Neural cell (in vitro differentiated cells): ENCODE results near the gene PCDH15. TPM values are rescaled to one million over a fixed set of nuclear protein-coding genes. Genes with fewer than 3 reads are reported as not detected.

Experiments used
- H2AFZ ChIP-seq: fragments of 200-600, 300-800 bp; sonication (generic), shearing (Covaris generic); 2 replicates; pipeline ENCODE4 v1.6.0; 2014; ENCODE audit warnings: low read depth, mild to moderate bottlenecking, antibody characterized with exemption, low read length, moderate library complexity
- H3F3A ChIP-seq: fragments of 200-600 bp; shearing (Covaris generic); 2 replicates; pipeline ENCODE4 v1.6.1; 2016; ENCODE audit warnings: mild to moderate bottlenecking, moderate library complexity, mixed read lengths, antibody characterized with exemption, low read length; ENCODE audit not compliant: insufficient read depth, poor library complexity, severe bottlenecking
- H3K27ac ChIP-seq: fragments of 200-600, 300-800 bp; sonication (generic), shearing (Covaris generic); 2 replicates; pipeline ENCODE4 v1.5.1; 2014; ENCODE audit warnings: mild to moderate bottlenecking, low read length, moderate library complexity
- H3K27me3 ChIP-seq: fragments of 300-800, 200-600 bp; sonication (generic), shearing (Covaris generic); 2 replicates; pipeline ENCODE4 v1.6.0; 2014; ENCODE audit warnings: mild to moderate bottlenecking, low read depth, low read length, moderate library complexity; ENCODE audit not compliant: insufficient read depth
- H3K36me3 ChIP-seq: fragments of 300-800, 200-600 bp; sonication (generic), shearing (Covaris generic); 2 replicates; pipeline ENCODE4 v1.5.1; 2014; ENCODE audit warnings: mild to moderate bottlenecking, antibody characterized with exemption, low read length, moderate library complexity; ENCODE audit not compliant: insufficient read depth
- H3K4me2 ChIP-seq: fragments of 300-800, 200-600 bp; sonication (generic), shearing (Covaris generic); 2 replicates; pipeline ENCODE4 v1.6.0; 2014; ENCODE audit warnings: mild to moderate bottlenecking, low read length
- H3K4me3 ChIP-seq: fragments of 300-800, 200-600 bp; sonication (generic), shearing (Covaris generic); 2 replicates; pipeline ENCODE4 v1.5.1; 2014; ENCODE audit warnings: mild to moderate bottlenecking, low read length, moderate library complexity
- H3K79me2 ChIP-seq: fragments of 200-600 bp; shearing (Covaris generic); replicated peaks from 2 replicates; pipeline ENCODE4 v1.6.0; 2014; ENCODE audit warnings: mild to moderate bottlenecking, low read length, moderate library complexity; ENCODE audit not compliant: insufficient read depth
- H3K9ac ChIP-seq: fragments of 300-800, 200-600 bp; sonication (generic), shearing (Covaris generic); 2 replicates; pipeline ENCODE4 v1.6.1; 2016; ENCODE audit warnings: mild to moderate bottlenecking, low read length, mixed read lengths
- H3K9me2 ChIP-seq: fragments of 200-600 bp; shearing (Covaris generic); 2 replicates; pipeline ENCODE4 v1.6.1; 2016; ENCODE audit warnings: mild to moderate bottlenecking, low read length, mixed read lengths; ENCODE audit not compliant: insufficient read depth
- H3K9me3 ChIP-seq: fragments of 200-600, 300-800 bp; sonication (generic), shearing (Covaris generic); 2 replicates; pipeline ENCODE4 v1.6.1; 2016; ENCODE audit warnings: mild to moderate bottlenecking, mixed run types, low read length, moderate library complexity, mixed read lengths
- H4K20me1 ChIP-seq: fragments of 200-600 bp; shearing (Covaris generic); 2 replicates; pipeline ENCODE4 v1.6.1; 2016; ENCODE audit warnings: mild to moderate bottlenecking, mixed run types; ENCODE audit not compliant: insufficient read depth
- CTCF ChIP-seq: fragments of 450-650 bp; IDR thresholded peaks from 2 replicates; pipeline ENCODE4 v1.5.1; 2014; ENCODE audit warnings: antibody characterized with exemption, mild to moderate bottlenecking, moderate library complexity; ENCODE audit not compliant: poor library complexity, severe bottlenecking
- EP300 ChIP-seq: fragments of 450-650 bp; conservative IDR thresholded peaks from 2 replicates; pipeline ENCODE4 v1.6.1; 2014; ENCODE audit warnings: antibody characterized with exemption, mild to moderate bottlenecking, moderate library complexity; ENCODE audit not compliant: poor library complexity, severe bottlenecking
- EZH2 ChIP-seq: fragments of 200-600, 300-800 bp; shearing (Covaris generic), sonication (generic); IDR thresholded peaks from 2 replicates; pipeline ENCODE4 v1.6.1; 2014; ENCODE audit warnings: antibody characterized with exemption, low read length, borderline replicate concordance, mild to moderate bottlenecking; ENCODE audit not compliant: insufficient read depth, poor library complexity, severe bottlenecking
- MXI1 ChIP-seq: fragments of 450-650 bp; conservative IDR thresholded peaks from 2 replicates; pipeline ENCODE4 v1.6.1; 2014; ENCODE audit warnings: antibody characterized with exemption, mild to moderate bottlenecking; ENCODE audit not compliant: poor library complexity, severe bottlenecking
- POLR2AphosphoS5 ChIP-seq: IDR thresholded peaks from 2 replicates; pipeline ENCODE4 v1.6.1; 2012
- RAD21 ChIP-seq: fragments of 450-650 bp; conservative IDR thresholded peaks from 2 replicates; pipeline ENCODE4 v1.6.1; 2014; ENCODE audit warnings: antibody characterized with exemption, mild to moderate bottlenecking, moderate library complexity
- REST ChIP-seq: IDR thresholded peaks from 2 replicates; pipeline ENCODE4 v1.6.1; 2012; ENCODE audit warnings: borderline replicate concordance
- SMC3 ChIP-seq: fragments of 450-650 bp; conservative IDR thresholded peaks from 2 replicates; pipeline ENCODE4 v1.6.1; 2014; ENCODE audit warnings: antibody characterized with exemption, mild to moderate bottlenecking, moderate library complexity; ENCODE audit not compliant: poor library complexity
- TAF1 ChIP-seq: IDR thresholded peaks from 2 replicates; pipeline ENCODE4 v1.6.1; 2012; ENCODE audit warnings: low read depth
- polyA plus RNA-seq: library from polyadenylated mRNA; depleted of rRNA; stranded (reverse); fragments of >200 nt; gene quantifications from 2 replicates; pipeline ENCODE4 v1.2.3, GENCODE V29; 2014

PCDH15 gene
- polyA plus RNA-seq, 1 donor from 2014 or later = 1.2 TPM

GRCh38 chr10:54130394-54130793, 670.6 kb downstream of the PCDH15 start:
- Histone ChIP-seq H3K27ac (no peak overlapping the region), H3K36me3 (no peaks in the 10 kb centered on the region), H3K9me3 (no peaks in the 10 kb centered on the region), H3K9ac (no peak overlapping the region), H3K4me3 (no peak overlapping the region), H3K9me2 (no peaks in the 10 kb centered on the region), H3F3A (no peaks in the 10 kb centered on the region), H3K27me3 (no peaks in the 10 kb centered on the region), H3K79me2 (no peaks in the 10 kb centered on the region), H4K20me1 (no peaks in the 10 kb centered on the region), H3K4me2 (no peak overlapping the region), H2AFZ (no peak overlapping the region)
- TF ChIP-seq EP300 (no peak), POLR2AphosphoS5 (no peak), SMC3 (no peak), REST (no peak), MXI1 (no peak), TAF1 (no peak), CTCF (no peak), EZH2 (no peak), RAD21 (no peak)

- H3K36me3 ChIP-seq = no peaks in the 10 kb centered on the region
Observed at GRCh38 chr10:54125098-54125747, 675.8 kb downstream of the PCDH15 start.

More at GRCh38 chr10:54125098-54125747, 675.8 kb downstream of the PCDH15 start:
- H3K27me3 ChIP-seq = no peaks in the 10 kb centered on the region
- no peak overlapping the region for H3K9ac ChIP-seq
- no peak overlapping the region for H3K4me3 ChIP-seq
- no peaks in the 10 kb centered on the region for H3K79me2 ChIP-seq
- no peak overlapping the region for H2AFZ ChIP-seq
- no peak overlapping the region for H3K4me2 ChIP-seq
- H3K27ac ChIP-seq = no peak overlapping the region
- no peaks in the 10 kb centered on the region for H3F3A ChIP-seq
- no peak for TF ChIP-seq POLR2AphosphoS5
- TF ChIP-seq SMC3 = no peak
- no peak for TF ChIP-seq REST
- TF ChIP-seq CTCF = no peak
- no peak for TF ChIP-seq EZH2
- no peak for TF ChIP-seq MXI1
- no peak for TF ChIP-seq EP300
- TF ChIP-seq TAF1 = no peak
- no peak for TF ChIP-seq RAD21
- H4K20me1 ChIP-seq = no peaks in the 10 kb centered on the region
- H3K9me3 ChIP-seq = no peaks in the 10 kb centered on the region
- H3K9me2 ChIP-seq = no peaks in the 10 kb centered on the region
